Body of pancreas (tissue), 4 donors: ENCODE measurements around the gene ITPKC. TPM values are rescaled to one million over a fixed set of nuclear protein-coding genes. Genes with fewer than 3 reads are reported as not detected.

ENCODE experiments used
- ATAC-seq: fragments of 150-250 bp; one replicate; pipeline ENCODE4 v1.9.1; 2016
- DNase-seq, 4 donors: peaks; one replicate each; pipeline ENCODE4 v3.0.0-alpha.2; 2019
- H3K27ac ChIP-seq, 4 donors: fragments of 200-600 bp; sonication (generic); 1 replicate in 3 of 4; 2 replicates in 1 of 4; pipeline versions ENCODE4 v1.5.1 to v1.6.1; 2016 to 2019; ENCODE audit warnings: mild to moderate bottlenecking in 1 of 4, mixed read lengths in 1 of 4, moderate library complexity in 1 of 4
- H3K27me3 ChIP-seq, 2 donors: fragments of 200-600 bp; sonication (generic); one replicate each; pipeline ENCODE4 v1.6.0; 2016; ENCODE audit warnings: mild to moderate bottlenecking in 1 of 2
- H3K36me3 ChIP-seq, 2 donors: fragments of 200-600 bp; sonication (generic); replicated peaks in 1 of 2; 2 replicates each; pipeline ENCODE4 v1.5.1; 2016; ENCODE audit warnings: low read depth in 2 of 2; ENCODE audit not compliant: insufficient read depth in 1 of 2
- H3K4me1 ChIP-seq: fragments of 200-600 bp; sonication (generic); one replicate; pipeline ENCODE4 v1.6.0; 2016
- H3K4me3 ChIP-seq, 2 donors: fragments of 200-600 bp; sonication (generic); 1 replicate in 1 of 2; 2 replicates in 1 of 2; pipeline ENCODE4 v1.5.1; 2016 to 2019
- H3K9me3 ChIP-seq, 3 donors: fragments of 200-600 bp; sonication (generic); 1 replicate in 2 of 3; 2 replicates in 1 of 3; pipeline ENCODE4 v1.5.1; 2016
- CTCF ChIP-seq, 7 experiments: fragments of 450-650 bp in 4 of 7; fragments of 200-600 bp in 3 of 7; sonication (generic) in 3 of 7; IDR thresholded peaks; one replicate each; pipeline ENCODE4 v1.5.1; 2016 to 2019; ENCODE audit warnings: antibody characterized with exemption in 7 of 7
- POLR2A ChIP-seq, 3 donors: fragments of 450-650 bp; IDR thresholded peaks; one replicate each; pipeline ENCODE4 v1.6.1; 2016; ENCODE audit warnings: antibody characterized with exemption in 3 of 3, mild to moderate bottlenecking in 2 of 3
- WGBS, 2 donors: methylation state at CpG; one replicate each; pipeline ENCODE4 v1.1.5; 2017; 5-methylcytosine and 5-hydroxymethylcytosine counted together
- intact Hi-C: fragments of 100-400 bp; cut with DNase I; formaldehyde crosslinking; loops from one replicate; pipeline ENCODE4 v1.15.1; 2023
- total RNA-seq, 2 donors: library from RNA; depleted of rRNA; stranded (reverse); fragments of >200 nt; gene quantifications; one replicate each; pipeline ENCODE4 v1.1.0, GENCODE V29; 2016

ITPKC gene
- total RNA-seq, 2 donors from 2014 or later, result 14.0 to 27.7 TPM

DNA sequence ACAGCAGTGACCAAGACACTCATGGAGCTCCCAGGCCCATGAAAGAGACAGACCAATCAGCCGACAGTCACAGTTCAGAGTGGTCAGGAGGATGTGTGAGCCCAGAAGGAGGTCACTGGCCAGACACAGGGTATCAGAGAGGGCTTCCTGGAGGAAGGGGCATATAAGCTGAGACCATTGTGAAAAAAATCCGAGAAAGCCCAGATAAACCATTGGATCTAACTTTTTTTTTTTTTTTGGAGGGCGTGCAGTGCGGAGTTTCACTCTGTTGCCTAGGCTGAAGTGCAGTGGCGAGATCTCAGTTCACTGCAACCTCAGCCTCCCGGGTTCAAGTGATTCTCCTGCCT lies 4.2 kb downstream of the ITPKC start:
- DNase-seq (no peak), ATAC-seq (no peak)
- H3K4me3 ChIP-seq, result no peak overlapping the region
- 83 to 95% methylated on average over 6 of the region's 6 CpGs for WGBS, 2 donors
- peaks cover 0 to 5% of the 10 kb centered on the region in 2 donors for H3K36me3 ChIP-seq
- H3K27ac ChIP-seq, result peak overlapping the region in 3 of 4 donors; percentile 98 to 99 (median 99)
- H3K9me3 ChIP-seq, result no peaks in the 10 kb centered on the region
- H3K27me3 ChIP-seq, result no peaks in the 10 kb centered on the region
- intact Hi-C loops, result no loop called here
- TF ChIP-seq POLR2A (IDR thresholded peaks at IDR 0.05), result no peak
- no peak for TF ChIP-seq CTCF (IDR thresholded peaks at IDR 0.05)
- H3K4me1 ChIP-seq, result peaks cover 38% of the 10 kb centered on the region

DNA sequence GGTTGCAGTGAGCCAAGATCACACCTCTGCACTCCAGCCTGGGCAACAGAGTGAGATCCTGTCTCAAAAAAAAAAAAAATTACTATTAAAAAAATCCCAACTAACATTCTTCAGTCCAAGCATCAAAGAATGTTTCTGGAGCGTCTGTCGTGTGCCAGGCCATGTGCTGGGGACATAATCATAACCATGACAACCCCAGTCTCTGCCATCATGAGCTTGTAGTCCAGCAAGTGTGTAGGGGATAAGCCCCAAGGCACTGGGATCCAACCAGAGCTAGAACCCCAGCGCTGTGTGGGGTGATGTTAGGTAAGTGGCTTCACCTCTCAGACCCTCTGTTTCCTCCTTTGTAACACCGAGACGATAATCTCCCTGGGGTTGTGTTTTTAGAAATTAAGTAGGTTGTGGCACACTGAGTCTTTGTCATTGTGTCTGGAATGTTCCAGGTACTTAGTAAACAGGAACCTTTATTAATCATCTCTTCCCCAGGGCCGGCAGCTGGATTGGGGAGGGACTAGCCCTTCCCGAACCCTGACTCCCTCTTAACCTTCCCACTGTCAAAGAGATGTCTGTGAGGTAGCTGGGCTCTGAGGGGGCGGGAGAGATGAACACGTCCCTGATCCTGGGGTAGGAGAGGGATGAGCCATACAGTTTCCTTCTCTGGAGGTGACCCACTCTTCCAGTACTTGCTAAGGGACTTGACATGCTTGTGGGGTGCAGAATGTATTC lies 5.2 kb downstream of the ITPKC start:
- Histone ChIP-seq H3K36me3 (peaks cover 0 to 11% of the 10 kb centered on the region in 2 donors), H3K9me3 (no peaks in the 10 kb centered on the region), H3K4me1 (peaks cover 34% of the 10 kb centered on the region), H3K27ac (peak overlapping the region in 3 of 4 donors; percentile 24 to 99 (median 98)), H3K27me3 (no peaks in the 10 kb centered on the region), H3K4me3 (no peak overlapping the region)
- intact Hi-C loops, result no loop called here
- TF ChIP-seq CTCF (IDR thresholded peaks at IDR 0.05) (no peak), POLR2A (IDR thresholded peaks at IDR 0.05) (no peak)
- 49 to 69% methylated on average over 9 of the region's 9 CpGs for WGBS, 2 donors
- DNase-seq, result peak in 1 of 4 donors; percentile 29
- ATAC-seq, result no peak

GRCh38 chr19:40723661-40724254 lies 6.8 kb downstream of the ITPKC start:
- no peak overlapping the region for H3K4me3 ChIP-seq
- peaks cover 34% of the 10 kb centered on the region for H3K4me1 ChIP-seq
- no peak for DNase-seq
- TF ChIP-seq POLR2A (IDR thresholded peaks at IDR 0.05), result no peak
- TF ChIP-seq CTCF (IDR thresholded peaks at IDR 0.05), result no peak
- WGBS, 2 donors, result 92 to 95% methylated on average over 5 of the region's 5 CpGs
- peaks cover 0 to 14% of the 10 kb centered on the region in 2 donors for H3K36me3 ChIP-seq
- no peak for ATAC-seq
- H3K9me3 ChIP-seq, result no peaks in the 10 kb centered on the region
- H3K27ac ChIP-seq, result no peak overlapping the region
- intact Hi-C loops, result no loop called here
- H3K27me3 ChIP-seq, result no peaks in the 10 kb centered on the region

DNA sequence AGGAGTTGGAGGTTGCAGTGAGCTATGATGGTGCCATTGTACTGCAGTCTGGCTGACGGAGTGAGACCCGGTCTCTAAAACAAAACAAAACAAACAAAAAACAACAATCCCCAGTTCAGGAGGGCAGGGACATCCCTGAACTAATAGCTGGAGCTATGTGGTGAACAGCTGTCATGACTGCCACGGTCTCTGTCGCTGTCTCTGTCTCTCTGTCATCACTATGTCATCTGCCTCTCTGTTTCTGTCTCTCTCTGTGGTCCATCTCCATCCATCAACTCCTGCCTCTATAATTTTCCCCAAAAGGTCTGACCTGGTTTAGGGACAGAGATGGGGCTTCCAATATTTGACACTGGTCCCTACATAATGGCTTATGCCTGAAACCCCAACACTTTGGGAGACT lies 7.4 kb downstream of the ITPKC start:
- H3K4me3 ChIP-seq, result no peak overlapping the region

More for the DNA sequence above, 7.4 kb downstream of the ITPKC start:
- Histone ChIP-seq H3K36me3 (peaks cover 0 to 18% of the 10 kb centered on the region in 2 donors), H3K27ac (no peak overlapping the region), H3K4me1 (peaks cover 34% of the 10 kb centered on the region), H3K9me3 (no peaks in the 10 kb centered on the region), H3K27me3 (no peaks in the 10 kb centered on the region)
- 95 to 97% methylated on average over 4 of the region's 4 CpGs for WGBS, 2 donors
- ATAC-seq (no peak), DNase-seq (no peak)
- TF ChIP-seq POLR2A (IDR thresholded peaks at IDR 0.05) (no peak), CTCF (IDR thresholded peaks at IDR 0.05) (no peak)
- intact Hi-C loops, result no loop called here
